ENCODE data around the gene SEMA3A. TPM values are rescaled to one million over a fixed set of nuclear protein-coding genes. Genes with fewer than 3 reads are reported as not detected.
A peak's percentile ranks its signal among the peaks of the same experiment; 100 is the strongest.

Gene SEMA3A
- polyA plus RNA-seq, 4 donors, result 2.4 to 11.4 TPM; not detected in 2

DNA sequence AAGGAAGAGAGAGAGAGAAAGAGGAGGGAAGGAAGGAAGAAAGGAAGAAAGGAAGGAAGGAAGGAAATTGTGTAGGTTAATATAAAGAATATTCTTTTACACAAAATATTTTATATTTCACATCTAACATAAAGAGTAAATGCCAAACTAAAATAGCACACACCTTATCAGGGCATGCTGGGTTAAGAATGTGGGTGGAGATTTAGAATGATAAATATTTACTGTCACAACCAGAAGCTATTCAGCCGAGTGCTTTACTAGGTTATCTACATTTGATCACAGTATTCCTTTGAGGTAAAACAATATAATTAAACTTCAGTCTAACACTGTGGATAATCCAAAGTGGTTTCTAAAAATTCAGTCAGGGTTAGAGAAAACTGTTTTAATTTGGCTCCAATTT, 103.3 kb downstream of the SEMA3A start:
- Histone ChIP-seq H3K4me3 (ENCODE audit: low read depth in 1 of 3, low read length in 3 of 3) (no peak overlapping the region), H3K36me3 (ENCODE audit: control insufficient read depth in 3 of 3, insufficient read depth in 2 of 3, low read depth in 1 of 3, low read length in 3 of 3) (no peaks in the 10 kb centered on the region), H3K27me3 (ENCODE audit: control insufficient read depth in 3 of 3, insufficient read depth in 3 of 3, low read length in 3 of 3) (no peaks in the 10 kb centered on the region), H3K27ac (ENCODE audit: low read depth in 1 of 3, low read length in 2 of 3) (no peak overlapping the region), H3K9me3 (ENCODE audit: control insufficient read depth in 2 of 2, insufficient read depth in 1 of 2, low read depth in 1 of 2, low read length in 1 of 2) (no peaks in the 10 kb centered on the region), H3K4me1 (ENCODE audit: control insufficient read depth in 3 of 3, insufficient read depth in 2 of 3, low read depth in 1 of 3, low read length in 2 of 3) (no peaks in the 10 kb centered on the region)
- FAIRE-seq, result no peak
- no peak for DNase-seq
- WGBS, 3 donors, result 8 to 28% (median 9%) methylated on average over 1 of the region's 1 CpG

- H3K36me3 ChIP-seq (ENCODE audit: control insufficient read depth in 3 of 3, insufficient read depth in 2 of 3, low read depth in 1 of 3, low read length in 3 of 3), result no peaks in the 10 kb centered on the region
- no peaks in the 10 kb centered on the region for H3K27me3 ChIP-seq (ENCODE audit: control insufficient read depth in 3 of 3, insufficient read depth in 3 of 3, low read length in 3 of 3)
- no peak for FAIRE-seq
- H3K4me1 ChIP-seq (ENCODE audit: control insufficient read depth in 3 of 3, insufficient read depth in 2 of 3, low read depth in 1 of 3, low read length in 2 of 3), result no peaks in the 10 kb centered on the region
- H3K9me3 ChIP-seq (ENCODE audit: control insufficient read depth in 2 of 2, insufficient read depth in 1 of 2, low read depth in 1 of 2, low read length in 1 of 2), result no peaks in the 10 kb centered on the region
- no peak overlapping the region for H3K4me3 ChIP-seq (ENCODE audit: low read depth in 1 of 3, low read length in 3 of 3)
- WGBS, 3 donors, result 37 to 43% (median 39%) methylated on average over 1 of the region's 1 CpG
- DNase-seq, result no peak
- no peak overlapping the region for H3K27ac ChIP-seq (ENCODE audit: low read depth in 1 of 3, low read length in 2 of 3)
These were observed 105.8 kb downstream of the SEMA3A start for GRCh38 chr7:84088802-84089201.

DNA sequence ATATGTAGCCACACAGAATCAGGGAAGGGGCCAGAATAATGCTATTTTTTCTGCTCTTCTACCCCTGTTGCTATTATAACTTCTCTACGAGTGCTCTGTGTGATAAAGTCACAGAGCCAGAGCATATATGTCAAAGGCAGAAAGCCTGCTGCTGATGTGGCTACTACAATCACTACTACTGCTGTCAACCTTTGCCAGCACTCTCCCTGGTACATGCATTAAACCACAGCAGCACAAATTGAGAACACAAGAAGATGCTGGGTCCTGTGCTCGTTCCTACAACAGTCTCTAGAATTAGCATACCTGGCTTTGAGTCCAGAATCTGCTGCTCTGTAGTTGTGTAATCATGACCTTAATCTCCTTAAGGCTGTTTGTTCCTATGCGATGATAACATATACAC, 108.6 kb downstream of the SEMA3A start:
- FAIRE-seq (no peak), DNase-seq (no peak)
- Histone ChIP-seq H3K27ac (ENCODE audit: low read depth in 1 of 3, low read length in 2 of 3) (no peak overlapping the region), H3K9me3 (ENCODE audit: control insufficient read depth in 2 of 2, insufficient read depth in 1 of 2, low read depth in 1 of 2, low read length in 1 of 2) (no peaks in the 10 kb centered on the region), H3K36me3 (ENCODE audit: control insufficient read depth in 3 of 3, insufficient read depth in 2 of 3, low read depth in 1 of 3, low read length in 3 of 3) (no peaks in the 10 kb centered on the region), H3K4me1 (ENCODE audit: control insufficient read depth in 3 of 3, insufficient read depth in 2 of 3, low read depth in 1 of 3, low read length in 2 of 3) (no peaks in the 10 kb centered on the region), H3K27me3 (ENCODE audit: control insufficient read depth in 3 of 3, insufficient read depth in 3 of 3, low read length in 3 of 3) (no peaks in the 10 kb centered on the region), H3K4me3 (ENCODE audit: low read depth in 1 of 3, low read length in 3 of 3) (no peak overlapping the region)
- 75 to 78% (median 75%) methylated on average over 3 of the region's 3 CpGs for WGBS, 3 donors

- 7 to 18% (median 11%) methylated on average over 1 of the region's 1 CpG for WGBS, 3 donors
- Histone ChIP-seq H3K27ac (ENCODE audit: low read depth in 1 of 3, low read length in 2 of 3) (no peak overlapping the region), H3K36me3 (ENCODE audit: control insufficient read depth in 3 of 3, insufficient read depth in 2 of 3, low read depth in 1 of 3, low read length in 3 of 3) (no peaks in the 10 kb centered on the region), H3K9me3 (ENCODE audit: control insufficient read depth in 2 of 2, insufficient read depth in 1 of 2, low read depth in 1 of 2, low read length in 1 of 2) (no peaks in the 10 kb centered on the region), H3K4me3 (ENCODE audit: low read depth in 1 of 3, low read length in 3 of 3) (no peak overlapping the region), H3K27me3 (ENCODE audit: control insufficient read depth in 3 of 3, insufficient read depth in 3 of 3, low read length in 3 of 3) (no peaks in the 10 kb centered on the region), H3K4me1 (ENCODE audit: control insufficient read depth in 3 of 3, insufficient read depth in 2 of 3, low read depth in 1 of 3, low read length in 2 of 3) (no peaks in the 10 kb centered on the region)
- no peak for FAIRE-seq
- DNase-seq, result no peak
These were observed 109.4 kb downstream of the SEMA3A start for GRCh38 chr7:84085147-84085546.

- no peak overlapping the region for H3K4me3 ChIP-seq (ENCODE audit: low read depth in 1 of 3, low read length in 3 of 3)
- WGBS, 3 donors, result 75 to 90% (median 76%) methylated on average over 2 of the region's 2 CpGs
- FAIRE-seq (no peak), DNase-seq (no peak)
- no peaks in the 10 kb centered on the region for H3K36me3 ChIP-seq (ENCODE audit: control insufficient read depth in 3 of 3, insufficient read depth in 2 of 3, low read depth in 1 of 3, low read length in 3 of 3)
- no peak overlapping the region for H3K27ac ChIP-seq (ENCODE audit: low read depth in 1 of 3, low read length in 2 of 3)
- no peaks in the 10 kb centered on the region for H3K27me3 ChIP-seq (ENCODE audit: control insufficient read depth in 3 of 3, insufficient read depth in 3 of 3, low read length in 3 of 3)
- no peaks in the 10 kb centered on the region for H3K4me1 ChIP-seq (ENCODE audit: control insufficient read depth in 3 of 3, insufficient read depth in 2 of 3, low read depth in 1 of 3, low read length in 2 of 3)
- H3K9me3 ChIP-seq (ENCODE audit: control insufficient read depth in 2 of 2, insufficient read depth in 1 of 2, low read depth in 1 of 2, low read length in 1 of 2), result no peaks in the 10 kb centered on the region
These were observed 110.7 kb downstream of the SEMA3A start for GRCh38 chr7:84083846-84084245.

DNA sequence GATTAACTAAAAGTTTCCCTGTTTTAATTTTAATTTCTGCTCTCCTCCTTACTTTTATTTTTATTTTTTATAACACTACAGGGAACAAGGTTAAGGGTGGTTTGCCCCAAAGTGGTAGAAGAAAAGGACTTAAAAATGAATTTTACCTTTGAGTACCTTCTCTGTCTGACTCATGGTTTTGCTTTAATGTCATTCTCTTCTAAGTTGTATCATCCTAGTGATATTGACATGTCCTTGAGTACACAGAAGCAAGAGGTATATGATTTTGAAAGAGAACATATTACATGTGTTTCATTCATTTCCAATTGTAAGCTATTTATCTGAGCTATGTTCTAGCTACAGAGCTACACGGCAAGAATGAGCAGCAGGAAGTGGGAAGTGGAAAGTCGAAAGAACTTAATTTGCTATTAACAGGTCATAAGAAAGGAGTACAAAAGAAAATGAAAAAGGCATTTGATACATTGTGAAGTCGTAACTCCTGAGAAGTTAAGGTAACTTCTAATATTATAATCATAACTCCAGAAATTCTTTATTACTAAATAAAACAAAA, 112.5 kb downstream of the SEMA3A start:
- FAIRE-seq, result peak; percentile 73
- DNase-seq, result no peak
- Histone ChIP-seq H3K4me1 (ENCODE audit: control insufficient read depth in 3 of 3, insufficient read depth in 2 of 3, low read depth in 1 of 3, low read length in 2 of 3) (no peaks in the 10 kb centered on the region), H3K9me3 (ENCODE audit: control insufficient read depth in 2 of 2, insufficient read depth in 1 of 2, low read depth in 1 of 2, low read length in 1 of 2) (no peaks in the 10 kb centered on the region), H3K27ac (ENCODE audit: low read depth in 1 of 3, low read length in 2 of 3) (no peak overlapping the region), H3K27me3 (ENCODE audit: control insufficient read depth in 3 of 3, insufficient read depth in 3 of 3, low read length in 3 of 3) (no peaks in the 10 kb centered on the region), H3K36me3 (ENCODE audit: control insufficient read depth in 3 of 3, insufficient read depth in 2 of 3, low read depth in 1 of 3, low read length in 3 of 3) (no peaks in the 10 kb centered on the region), H3K4me3 (ENCODE audit: low read depth in 1 of 3, low read length in 3 of 3) (no peak overlapping the region)
- WGBS, 3 donors, result 57 to 70% (median 59%) methylated on average over 3 of the region's 3 CpGs

- no peaks in the 10 kb centered on the region for H3K27me3 ChIP-seq (ENCODE audit: control insufficient read depth in 3 of 3, insufficient read depth in 3 of 3, low read length in 3 of 3)
- H3K4me1 ChIP-seq (ENCODE audit: control insufficient read depth in 3 of 3, insufficient read depth in 2 of 3, low read depth in 1 of 3, low read length in 2 of 3), result no peaks in the 10 kb centered on the region
- DNase-seq (no peak), FAIRE-seq (no peak)
- H3K9me3 ChIP-seq (ENCODE audit: control insufficient read depth in 2 of 2, insufficient read depth in 1 of 2, low read depth in 1 of 2, low read length in 1 of 2), result no peaks in the 10 kb centered on the region
- H3K27ac ChIP-seq (ENCODE audit: low read depth in 1 of 3, low read length in 2 of 3), result no peak overlapping the region
- H3K4me3 ChIP-seq (ENCODE audit: low read depth in 1 of 3, low read length in 3 of 3), result no peak overlapping the region
- no peaks in the 10 kb centered on the region for H3K36me3 ChIP-seq (ENCODE audit: control insufficient read depth in 3 of 3, insufficient read depth in 2 of 3, low read depth in 1 of 3, low read length in 3 of 3)
- WGBS, 3 donors, result 82 to 90% (median 85%) methylated on average over 4 of the region's 4 CpGs
These were observed 117.3 kb downstream of the SEMA3A start for GRCh38 chr7:84077336-84077735.

DNA sequence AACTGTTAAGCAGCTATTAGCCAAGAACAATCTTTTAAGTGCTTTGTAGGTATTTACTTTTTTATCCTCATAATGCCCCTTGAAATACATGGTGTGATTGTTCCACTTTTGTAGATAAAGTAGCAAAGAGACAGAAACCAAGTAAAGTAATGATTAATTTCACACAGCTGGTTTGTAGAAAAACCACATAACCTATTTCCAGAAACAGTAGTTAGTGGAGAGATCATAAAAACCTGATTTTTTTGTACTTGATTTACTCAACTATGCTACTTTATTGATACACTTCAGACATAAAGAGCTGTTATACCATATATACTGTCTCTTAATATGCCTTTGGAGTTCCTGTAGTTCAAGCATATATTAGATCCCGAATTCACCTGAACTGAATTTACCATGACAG, 118.4 kb downstream of the SEMA3A start:
- DNase-seq (no peak), FAIRE-seq (no peak)
- no peaks in the 10 kb centered on the region for H3K4me1 ChIP-seq (ENCODE audit: control insufficient read depth in 3 of 3, insufficient read depth in 2 of 3, low read depth in 1 of 3, low read length in 2 of 3)
- no peaks in the 10 kb centered on the region for H3K9me3 ChIP-seq (ENCODE audit: control insufficient read depth in 2 of 2, insufficient read depth in 1 of 2, low read depth in 1 of 2, low read length in 1 of 2)
- H3K36me3 ChIP-seq (ENCODE audit: control insufficient read depth in 3 of 3, insufficient read depth in 2 of 3, low read depth in 1 of 3, low read length in 3 of 3), result no peaks in the 10 kb centered on the region
- H3K4me3 ChIP-seq (ENCODE audit: low read depth in 1 of 3, low read length in 3 of 3), result no peak overlapping the region
- no peak overlapping the region for H3K27ac ChIP-seq (ENCODE audit: low read depth in 1 of 3, low read length in 2 of 3)
- H3K27me3 ChIP-seq (ENCODE audit: control insufficient read depth in 3 of 3, insufficient read depth in 3 of 3, low read length in 3 of 3), result no peaks in the 10 kb centered on the region
- 85 to 91% (median 87%) methylated on average over 1 of the region's 1 CpG for WGBS, 3 donors

GRCh38 chr7:84073186-84073875, 121.3 kb downstream of the SEMA3A start:
- no peak for FAIRE-seq

More at GRCh38 chr7:84073186-84073875, 121.3 kb downstream of the SEMA3A start:
- Histone ChIP-seq H3K27me3 (ENCODE audit: control insufficient read depth in 3 of 3, insufficient read depth in 3 of 3, low read length in 3 of 3) (no peaks in the 10 kb centered on the region), H3K36me3 (ENCODE audit: control insufficient read depth in 3 of 3, insufficient read depth in 2 of 3, low read depth in 1 of 3, low read length in 3 of 3) (no peaks in the 10 kb centered on the region), H3K4me1 (ENCODE audit: control insufficient read depth in 3 of 3, insufficient read depth in 2 of 3, low read depth in 1 of 3, low read length in 2 of 3) (no peaks in the 10 kb centered on the region), H3K27ac (ENCODE audit: low read depth in 1 of 3, low read length in 2 of 3) (no peak overlapping the region), H3K4me3 (ENCODE audit: low read depth in 1 of 3, low read length in 3 of 3) (no peak overlapping the region), H3K9me3 (ENCODE audit: control insufficient read depth in 2 of 2, insufficient read depth in 1 of 2, low read depth in 1 of 2, low read length in 1 of 2) (no peaks in the 10 kb centered on the region)
- WGBS, 3 donors, result 36 to 51% (median 45%) methylated on average over 3 of the region's 3 CpGs
- DNase-seq, result no peak
